Fibroblast of lung (primary cell): ENCODE measurements around the gene APCDD1L.

Source experiments
- EZH2 ChIP-seq: IDR thresholded peaks from 2 replicates; pipeline ENCODE4 v1.5.1; 2012; ENCODE audit warnings: low read length, control low read depth, mild to moderate bottlenecking; ENCODE audit errors: missing control alignments
- TF ChIP-seq, protein P1 (sequence below), 2 donors: IDR thresholded peaks in 1 of 2; conservative IDR thresholded peaks in 1 of 2; 1 replicate in 1 of 2; 2 replicates in 1 of 2; pipeline ENCODE4 v1.5.1; 2011 to 2012; ENCODE audit warnings: low read length in 2 of 2, control low read depth in 1 of 2, inconsistent platforms in 1 of 2, low read depth in 1 of 2, mild to moderate bottlenecking in 1 of 2

DNA sequence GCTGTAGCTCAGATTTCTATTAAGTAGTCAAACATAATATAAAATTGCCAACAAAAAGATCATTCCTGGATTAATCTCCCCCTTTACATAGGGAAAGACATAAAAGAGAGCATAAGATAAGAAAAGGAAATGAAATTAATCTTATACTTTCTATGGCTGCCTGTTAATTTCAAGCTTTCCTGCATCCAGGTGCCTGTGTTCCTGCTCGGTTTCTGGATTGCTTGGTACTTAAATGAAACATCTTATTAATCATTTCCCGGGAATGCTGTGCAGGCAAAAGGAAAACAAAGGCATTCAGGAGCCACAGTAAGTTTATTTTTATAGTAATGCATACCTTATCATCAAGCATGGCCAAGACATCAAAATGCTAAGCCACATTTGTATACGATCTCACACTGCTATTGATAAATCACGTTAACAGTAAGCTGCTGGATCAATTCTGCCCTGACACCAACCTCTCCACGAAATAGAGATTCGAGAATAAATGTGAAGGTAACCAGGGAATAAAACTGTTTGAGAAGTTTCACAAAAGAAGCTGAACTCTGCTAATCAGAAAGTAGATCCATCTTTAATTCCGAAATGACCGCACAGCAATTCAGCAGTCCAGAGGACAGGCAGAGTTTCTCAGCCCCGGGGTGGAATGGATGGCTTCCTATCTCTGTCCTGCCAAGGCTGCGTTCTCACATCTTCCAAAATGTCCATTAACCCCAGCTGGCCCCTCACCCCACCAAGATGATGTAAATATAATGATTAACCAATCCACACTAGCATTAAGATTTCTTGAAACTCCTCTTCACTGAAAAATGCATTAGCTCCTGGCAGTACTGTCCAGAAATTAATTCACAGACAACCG, 32.6 kb upstream of the APCDD1L start:
- TF ChIP-seq, protein P1, sequence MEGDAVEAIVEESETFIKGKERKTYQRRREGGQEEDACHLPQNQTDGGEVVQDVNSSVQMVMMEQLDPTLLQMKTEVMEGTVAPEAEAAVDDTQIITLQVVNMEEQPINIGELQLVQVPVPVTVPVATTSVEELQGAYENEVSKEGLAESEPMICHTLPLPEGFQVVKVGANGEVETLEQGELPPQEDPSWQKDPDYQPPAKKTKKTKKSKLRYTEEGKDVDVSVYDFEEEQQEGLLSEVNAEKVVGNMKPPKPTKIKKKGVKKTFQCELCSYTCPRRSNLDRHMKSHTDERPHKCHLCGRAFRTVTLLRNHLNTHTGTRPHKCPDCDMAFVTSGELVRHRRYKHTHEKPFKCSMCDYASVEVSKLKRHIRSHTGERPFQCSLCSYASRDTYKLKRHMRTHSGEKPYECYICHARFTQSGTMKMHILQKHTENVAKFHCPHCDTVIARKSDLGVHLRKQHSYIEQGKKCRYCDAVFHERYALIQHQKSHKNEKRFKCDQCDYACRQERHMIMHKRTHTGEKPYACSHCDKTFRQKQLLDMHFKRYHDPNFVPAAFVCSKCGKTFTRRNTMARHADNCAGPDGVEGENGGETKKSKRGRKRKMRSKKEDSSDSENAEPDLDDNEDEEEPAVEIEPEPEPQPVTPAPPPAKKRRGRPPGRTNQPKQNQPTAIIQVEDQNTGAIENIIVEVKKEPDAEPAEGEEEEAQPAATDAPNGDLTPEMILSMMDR (conservative IDR thresholded peaks at IDR 0.05 in 1 of 2, IDR thresholded peaks at IDR 0.05 in 1 of 2; ENCODE audit: low read depth in 1 of 2, low read length in 2 of 2): no peak
- TF ChIP-seq EZH2: no peak
